ENCODE measurements around the gene ZCCHC7.

DNA sequence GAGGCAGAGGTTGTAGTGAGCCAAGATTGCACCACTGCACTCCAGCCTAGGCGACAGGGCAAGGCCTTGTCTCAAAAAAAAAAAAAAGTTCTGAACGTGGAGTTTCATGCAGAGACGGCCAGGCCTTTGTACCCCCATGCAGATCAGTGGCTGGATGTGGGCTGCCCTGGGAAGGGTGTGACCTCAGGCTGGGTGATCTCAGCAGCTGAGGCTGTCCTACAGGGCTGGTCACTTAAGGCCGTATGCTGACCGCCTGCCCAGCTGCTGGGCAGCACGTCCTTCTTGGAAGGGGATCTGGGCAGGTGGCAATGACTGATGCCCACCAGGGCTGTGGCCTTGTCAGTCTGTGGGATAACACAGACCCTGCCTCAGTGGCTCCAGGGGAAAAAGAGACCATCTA, 264.9 kb downstream of the ZCCHC7 start:
- no peak for TF ChIP-seq SIN3A (IDR thresholded peaks at IDR 0.05; ENCODE audit: low read depth)
- TF ChIP-seq, protein P1, sequence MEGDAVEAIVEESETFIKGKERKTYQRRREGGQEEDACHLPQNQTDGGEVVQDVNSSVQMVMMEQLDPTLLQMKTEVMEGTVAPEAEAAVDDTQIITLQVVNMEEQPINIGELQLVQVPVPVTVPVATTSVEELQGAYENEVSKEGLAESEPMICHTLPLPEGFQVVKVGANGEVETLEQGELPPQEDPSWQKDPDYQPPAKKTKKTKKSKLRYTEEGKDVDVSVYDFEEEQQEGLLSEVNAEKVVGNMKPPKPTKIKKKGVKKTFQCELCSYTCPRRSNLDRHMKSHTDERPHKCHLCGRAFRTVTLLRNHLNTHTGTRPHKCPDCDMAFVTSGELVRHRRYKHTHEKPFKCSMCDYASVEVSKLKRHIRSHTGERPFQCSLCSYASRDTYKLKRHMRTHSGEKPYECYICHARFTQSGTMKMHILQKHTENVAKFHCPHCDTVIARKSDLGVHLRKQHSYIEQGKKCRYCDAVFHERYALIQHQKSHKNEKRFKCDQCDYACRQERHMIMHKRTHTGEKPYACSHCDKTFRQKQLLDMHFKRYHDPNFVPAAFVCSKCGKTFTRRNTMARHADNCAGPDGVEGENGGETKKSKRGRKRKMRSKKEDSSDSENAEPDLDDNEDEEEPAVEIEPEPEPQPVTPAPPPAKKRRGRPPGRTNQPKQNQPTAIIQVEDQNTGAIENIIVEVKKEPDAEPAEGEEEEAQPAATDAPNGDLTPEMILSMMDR (IDR thresholded peaks at IDR 0.05 in 2 of 3, conservative IDR thresholded peaks at IDR 0.05 in 1 of 3; ENCODE audit: borderline replicate concordance in 1 of 3, insufficient read depth in 1 of 3, low read depth in 2 of 3, low read length in 2 of 3) = no peak
- no peak for TF ChIP-seq ZNF274 (IDR thresholded peaks at IDR 0.05; ENCODE audit: low read depth, low read length)
- TF ChIP-seq, protein P2, sequence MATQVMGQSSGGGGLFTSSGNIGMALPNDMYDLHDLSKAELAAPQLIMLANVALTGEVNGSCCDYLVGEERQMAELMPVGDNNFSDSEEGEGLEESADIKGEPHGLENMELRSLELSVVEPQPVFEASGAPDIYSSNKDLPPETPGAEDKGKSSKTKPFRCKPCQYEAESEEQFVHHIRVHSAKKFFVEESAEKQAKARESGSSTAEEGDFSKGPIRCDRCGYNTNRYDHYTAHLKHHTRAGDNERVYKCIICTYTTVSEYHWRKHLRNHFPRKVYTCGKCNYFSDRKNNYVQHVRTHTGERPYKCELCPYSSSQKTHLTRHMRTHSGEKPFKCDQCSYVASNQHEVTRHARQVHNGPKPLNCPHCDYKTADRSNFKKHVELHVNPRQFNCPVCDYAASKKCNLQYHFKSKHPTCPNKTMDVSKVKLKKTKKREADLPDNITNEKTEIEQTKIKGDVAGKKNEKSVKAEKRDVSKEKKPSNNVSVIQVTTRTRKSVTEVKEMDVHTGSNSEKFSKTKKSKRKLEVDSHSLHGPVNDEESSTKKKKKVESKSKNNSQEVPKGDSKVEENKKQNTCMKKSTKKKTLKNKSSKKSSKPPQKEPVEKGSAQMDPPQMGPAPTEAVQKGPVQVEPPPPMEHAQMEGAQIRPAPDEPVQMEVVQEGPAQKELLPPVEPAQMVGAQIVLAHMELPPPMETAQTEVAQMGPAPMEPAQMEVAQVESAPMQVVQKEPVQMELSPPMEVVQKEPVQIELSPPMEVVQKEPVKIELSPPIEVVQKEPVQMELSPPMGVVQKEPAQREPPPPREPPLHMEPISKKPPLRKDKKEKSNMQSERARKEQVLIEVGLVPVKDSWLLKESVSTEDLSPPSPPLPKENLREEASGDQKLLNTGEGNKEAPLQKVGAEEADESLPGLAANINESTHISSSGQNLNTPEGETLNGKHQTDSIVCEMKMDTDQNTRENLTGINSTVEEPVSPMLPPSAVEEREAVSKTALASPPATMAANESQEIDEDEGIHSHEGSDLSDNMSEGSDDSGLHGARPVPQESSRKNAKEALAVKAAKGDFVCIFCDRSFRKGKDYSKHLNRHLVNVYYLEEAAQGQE (IDR thresholded peaks at IDR 0.05; ENCODE audit: low read depth) = no peak

All from HCT116 (cell line).